HG03280 (cell line): ENCODE results near the gene C1GALT1.
"Not testable (repeated sequence)": the region's sequence is repeated elsewhere in the genome, so short reads cannot be mapped to it uniquely, and the experiment has no call there.

Experiments
- ATAC-seq: cut with Tn5 transposase; IDR thresholded peaks from one replicate; pipeline ENCODE4 v1.9.1; 2021; ENCODE audit warnings: mild to moderate bottlenecking, moderate library complexity; ENCODE audit not compliant: unreplicated experiment

C1GALT1 gene

DNA sequence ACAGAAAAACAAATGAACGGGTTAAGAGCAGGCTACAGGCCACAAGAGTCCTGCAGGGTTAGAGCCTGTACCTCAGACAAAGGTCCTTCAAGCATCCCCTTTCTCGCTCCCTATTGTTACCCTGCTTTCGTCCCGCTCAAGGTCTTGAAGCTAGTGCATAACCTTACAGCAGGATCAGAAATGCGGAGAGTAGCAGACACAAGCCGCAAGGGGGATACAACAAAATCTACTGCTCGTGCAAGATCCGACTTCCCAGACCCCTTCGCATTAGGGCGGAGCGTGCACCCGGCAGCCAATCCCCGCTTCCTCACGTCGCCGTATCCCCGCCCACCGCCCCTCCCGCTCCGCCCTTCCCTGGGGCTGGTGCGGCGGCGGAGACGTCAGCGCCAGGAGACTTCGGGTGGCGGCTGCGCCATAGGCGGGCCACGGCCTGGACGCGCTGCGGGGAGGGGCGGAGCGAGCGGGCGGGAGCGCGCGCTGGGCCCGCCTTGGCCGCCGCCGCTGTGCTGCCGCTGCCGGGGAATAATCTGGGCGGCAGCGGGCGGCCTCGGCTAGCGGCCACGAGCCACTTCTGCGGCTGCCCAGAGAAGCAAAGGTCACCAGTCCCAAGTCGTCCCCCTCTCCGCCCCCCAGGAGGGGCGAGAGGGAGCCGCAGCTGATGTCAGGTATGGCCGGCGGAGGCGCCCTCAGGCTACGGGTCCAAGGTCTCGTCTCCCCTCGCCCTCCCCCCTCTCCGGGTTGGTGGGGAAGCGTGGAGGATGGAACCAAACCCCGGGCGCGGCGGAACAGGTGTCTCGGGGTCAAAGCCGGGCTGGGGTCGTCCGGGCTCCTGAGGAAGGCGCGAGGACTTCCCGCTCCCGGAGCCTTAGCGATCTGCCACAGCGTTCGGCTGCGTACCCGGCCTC lies at the start of gene C1GALT1:
C1GALT1 (plus strand) TSS at position 389 of the 905 bp plus-strand sequence. CDS start 51,776 bp downstream, outside the sequence.
- peak; percentile 87 for ATAC-seq

- no peak for ATAC-seq
These were observed 48.3 kb upstream of the C1GALT1 start for GRCh38 chr7:7134046-7134445.

DNA sequence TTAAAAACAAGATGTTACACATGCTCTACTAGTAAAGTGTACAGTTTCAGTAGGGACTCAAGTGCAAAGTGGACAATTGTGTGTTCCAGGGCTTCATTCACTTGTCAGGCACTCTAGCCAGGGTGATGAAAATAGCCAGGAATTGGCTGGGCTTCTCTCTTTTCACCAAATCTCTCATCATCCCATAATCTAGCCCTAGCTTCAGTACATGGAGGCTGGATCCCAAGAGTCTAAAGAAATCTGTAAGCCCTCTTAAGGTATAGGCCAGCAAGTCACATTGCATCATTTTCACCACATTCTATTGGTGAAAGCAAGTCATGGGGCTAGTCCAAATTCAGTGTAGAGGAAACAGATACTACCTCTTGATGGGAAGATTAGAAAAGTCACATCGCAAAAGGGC lies 47.3 kb upstream of the C1GALT1 start:
- ATAC-seq: no peak

DNA sequence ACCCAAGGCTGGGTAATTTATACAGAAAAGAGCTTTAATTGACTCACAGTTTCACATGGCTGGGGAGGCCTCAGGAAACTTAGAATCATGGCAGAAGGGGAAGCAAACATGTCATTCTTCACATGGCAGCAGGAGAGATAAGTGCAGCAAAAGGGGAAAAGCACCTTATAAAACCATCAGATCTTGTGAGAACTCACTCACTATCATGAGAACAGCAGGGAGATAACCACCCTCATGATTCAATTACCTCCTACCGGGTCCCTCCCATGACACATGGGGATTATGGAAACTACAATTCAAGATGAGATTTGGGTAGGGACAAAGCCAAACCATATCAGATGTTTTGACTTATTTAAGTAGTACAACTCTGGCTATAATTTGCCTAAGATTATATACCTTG lies 46.4 kb upstream of the C1GALT1 start:
- ATAC-seq: not testable (repeated sequence)

DNA sequence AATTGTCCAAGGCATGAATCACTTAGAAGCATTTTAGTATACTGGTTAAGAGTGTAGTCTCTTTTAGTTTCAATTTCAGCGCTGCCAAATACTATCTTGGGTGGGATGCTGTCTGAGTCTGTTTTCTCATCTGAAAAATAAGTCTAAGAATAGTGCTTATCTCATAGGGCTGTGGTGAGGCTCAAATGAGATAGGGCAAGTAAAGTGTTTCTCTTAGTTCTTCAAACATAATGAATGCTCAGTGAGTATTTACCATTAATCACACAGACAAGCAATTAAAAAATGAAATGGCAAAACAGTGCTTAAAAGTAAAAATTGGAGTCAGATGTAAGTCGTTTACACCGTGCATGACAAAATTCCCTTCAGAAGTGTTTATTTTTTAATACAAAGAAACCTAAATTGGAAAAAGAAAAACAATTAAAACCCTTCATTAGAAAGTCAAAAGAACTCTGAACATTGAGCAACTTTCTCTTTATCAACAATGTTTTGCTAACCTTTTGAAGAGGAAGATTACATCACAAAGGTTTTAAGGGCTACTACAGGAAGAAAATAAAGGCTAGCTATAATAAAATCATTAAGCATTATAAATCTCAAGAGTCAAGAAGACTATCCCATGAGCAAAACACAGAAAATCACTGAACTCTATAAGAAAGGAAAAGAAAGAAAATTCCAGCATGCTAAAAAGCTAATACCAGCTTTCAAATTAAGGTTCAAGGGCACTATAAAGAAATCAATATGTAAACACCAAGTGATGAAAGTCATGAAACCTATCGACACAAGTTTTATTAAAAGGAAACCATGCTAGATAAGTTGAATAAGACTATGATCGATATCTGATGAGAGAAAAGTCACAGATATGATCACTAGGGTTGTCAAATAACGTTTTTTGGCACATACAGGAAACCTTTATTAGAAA lies 45.6 kb upstream of the C1GALT1 start:
- ATAC-seq: no peak

- ATAC-seq: no peak
These were observed 43.4 kb upstream of the C1GALT1 start for GRCh38 chr7:7138897-7139296.

- ATAC-seq: not testable (repeated sequence)
These were observed 38.9 kb upstream of the C1GALT1 start for GRCh38 chr7:7143404-7143803.

GRCh38 chr7:7145151-7145550 lies 37.2 kb upstream of the C1GALT1 start:
- ATAC-seq: not testable (repeated sequence)

GRCh38 chr7:7146837-7147236 lies 35.5 kb upstream of the C1GALT1 start:
- ATAC-seq: no peak

DNA sequence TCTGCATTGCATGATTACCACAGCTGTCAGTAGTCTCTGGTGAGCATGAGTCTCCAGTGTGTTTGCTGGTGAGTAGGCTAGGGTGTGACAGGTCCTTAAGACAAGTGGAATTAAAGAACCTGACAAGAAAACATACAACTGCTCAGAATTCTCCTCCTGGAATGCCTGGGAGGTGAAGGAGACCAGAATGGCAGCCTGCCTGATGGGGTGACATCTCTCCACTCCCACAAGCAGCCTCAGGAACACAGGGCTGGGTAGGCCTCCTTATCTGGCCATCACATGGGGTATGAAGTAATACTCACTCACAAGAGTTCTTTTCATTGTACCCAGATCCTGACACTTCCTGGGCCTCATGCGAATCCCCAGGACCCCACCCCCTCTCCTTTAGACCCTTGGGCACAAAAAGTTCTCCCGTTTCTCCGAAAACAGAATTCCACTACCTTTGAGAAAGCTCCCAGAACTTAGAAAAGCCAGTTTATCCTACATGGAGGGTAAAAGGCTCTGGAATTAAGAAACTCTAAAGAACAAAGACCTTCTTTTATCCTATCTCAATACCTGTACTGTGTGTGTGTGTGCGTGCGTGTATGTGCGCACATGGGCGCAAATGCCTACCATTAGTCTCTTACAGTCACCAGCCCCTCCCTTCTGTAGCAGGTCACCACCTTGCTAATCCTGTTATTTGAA lies 33.4 kb upstream of the C1GALT1 start:
- no peak for ATAC-seq

DNA sequence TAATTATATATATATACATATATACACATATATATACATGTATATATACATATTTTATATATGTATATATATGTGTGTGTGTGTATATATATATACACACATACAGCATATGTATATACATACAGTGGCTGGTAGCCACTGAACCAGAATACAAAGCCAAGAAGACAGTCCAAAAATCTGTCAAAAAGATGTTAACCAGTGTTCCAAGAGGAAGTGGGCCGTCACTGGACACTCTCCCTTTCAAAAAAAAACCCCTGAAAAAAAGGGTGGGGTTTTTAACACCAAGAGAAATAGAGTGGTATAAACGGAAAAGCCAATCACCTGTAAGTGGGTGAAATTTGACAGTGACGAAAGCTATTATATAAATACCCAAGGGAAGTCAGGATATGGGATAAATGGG lies 31.1 kb upstream of the C1GALT1 start:
- no peak for ATAC-seq

DNA sequence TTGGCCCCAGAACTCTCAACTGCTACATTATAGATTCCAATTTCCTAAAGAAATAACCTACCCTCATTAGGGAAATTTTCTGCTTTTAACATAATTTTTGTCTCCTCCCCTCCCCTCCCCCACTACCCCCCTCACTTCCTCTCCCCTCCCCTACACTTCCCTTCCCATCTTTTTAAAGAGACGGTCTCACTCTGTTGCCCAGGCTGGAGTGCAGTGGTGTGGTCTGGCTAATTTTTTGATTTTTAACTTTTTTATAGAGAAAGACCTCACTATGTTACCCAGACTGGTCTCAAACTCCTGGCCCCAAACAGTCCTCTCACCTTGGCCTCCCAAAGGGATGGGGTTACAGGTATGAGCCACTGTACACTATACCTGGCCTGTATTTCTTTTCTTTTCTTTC lies 30.5 kb upstream of the C1GALT1 start:
- no peak for ATAC-seq

- no peak for ATAC-seq
These were observed 30.0 kb upstream of the C1GALT1 start for GRCh38 chr7:7152315-7152714.

DNA sequence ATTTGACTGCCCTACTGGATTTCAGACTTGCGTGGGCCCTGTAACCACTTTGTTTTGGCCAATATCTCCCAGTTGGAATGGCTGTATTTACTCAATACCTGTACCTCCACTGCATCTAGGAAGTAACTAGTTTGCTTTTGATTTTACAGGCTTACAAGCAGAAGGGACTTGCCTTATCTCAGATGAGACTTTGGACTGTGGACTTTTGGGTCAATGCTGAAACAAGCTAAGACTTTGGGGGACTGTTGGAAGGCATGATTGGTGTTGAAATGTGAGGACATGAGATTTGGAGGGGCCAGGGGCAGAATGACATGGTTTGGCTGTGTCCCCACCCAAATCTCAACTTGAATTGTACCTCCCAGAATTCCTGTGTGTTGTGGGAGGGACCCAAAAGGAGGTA lies 28.0 kb upstream of the C1GALT1 start:
- not testable (repeated sequence) for ATAC-seq

DNA sequence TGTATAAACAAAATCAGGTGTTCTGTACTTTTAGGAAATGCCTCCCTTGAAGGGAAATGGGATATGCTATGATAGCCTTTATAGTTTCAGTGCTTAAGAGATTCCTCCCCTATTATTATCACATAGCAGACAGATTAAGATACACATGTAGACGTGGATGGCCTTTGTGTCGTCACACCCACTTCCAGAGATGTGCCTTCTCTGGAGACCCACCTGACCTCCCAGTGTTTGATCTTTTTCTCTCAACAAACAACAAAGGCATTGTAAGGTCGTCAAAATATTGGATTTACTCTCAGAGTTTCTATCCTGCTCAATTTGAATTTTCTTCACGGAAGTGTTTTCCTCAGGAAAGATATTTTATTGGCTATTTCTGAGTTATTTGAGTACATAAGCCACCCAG lies 25.7 kb upstream of the C1GALT1 start:
- no peak for ATAC-seq

GRCh38 chr7:7157177-7157886 lies 25.0 kb upstream of the C1GALT1 start:
- ATAC-seq: peak; percentile 86

GRCh38 chr7:7157887-7158271 lies 24.5 kb upstream of the C1GALT1 start:
- ATAC-seq: no peak

DNA sequence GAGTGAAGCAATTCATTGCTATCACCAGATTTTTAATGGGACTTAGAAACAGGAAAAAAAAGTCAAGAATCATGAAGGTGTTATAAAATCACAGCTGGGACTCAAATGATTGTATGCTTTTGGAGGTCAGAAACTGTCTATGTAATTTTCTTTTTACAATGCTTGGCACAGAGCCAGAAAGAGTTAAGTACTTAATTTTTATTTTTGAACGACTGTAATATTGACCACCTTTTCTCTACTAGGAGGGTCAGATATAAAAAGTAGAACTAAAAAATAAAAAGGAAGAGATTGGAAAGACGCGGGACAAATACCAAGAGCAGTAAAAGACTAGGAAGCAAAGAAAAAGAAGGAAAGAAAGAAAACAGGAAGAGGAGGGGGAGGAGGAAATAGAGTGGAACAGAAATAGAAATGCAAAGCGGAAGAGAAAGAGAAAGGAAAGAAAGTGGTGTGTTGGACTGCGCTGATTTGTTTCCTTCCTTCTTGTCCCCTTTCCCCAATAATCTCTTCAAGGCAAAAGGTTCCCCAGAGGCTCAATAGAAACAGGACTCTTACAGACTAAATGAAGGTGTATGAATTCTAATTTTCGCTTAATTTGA lies 23.2 kb upstream of the C1GALT1 start:
- no peak for ATAC-seq

DNA sequence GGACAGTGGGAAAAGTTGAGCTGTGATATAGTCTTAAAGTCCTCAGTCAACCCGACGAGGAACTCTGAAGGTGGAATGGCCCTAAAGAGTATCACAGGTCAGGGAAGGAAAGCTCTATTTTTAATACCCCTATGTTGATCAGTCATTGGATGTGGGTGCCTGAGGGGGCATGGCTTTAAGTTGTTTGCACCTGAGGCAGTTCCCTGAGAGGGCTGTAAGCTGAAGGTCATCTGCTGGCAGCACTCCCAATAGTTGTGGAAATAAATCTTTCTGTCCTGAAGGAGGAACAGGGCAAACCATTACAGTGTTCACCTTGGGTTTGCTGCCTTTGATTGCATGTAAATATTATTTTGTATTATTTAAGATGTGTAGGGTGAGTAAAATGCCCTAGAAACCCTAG lies 17.8 kb upstream of the C1GALT1 start:
- no peak for ATAC-seq

GRCh38 chr7:7165372-7165771 lies 17.0 kb upstream of the C1GALT1 start:
- ATAC-seq: no peak
